Subcutaneous abdominal adipose tissue (tissue), 5 donors: ENCODE measurements around the gene TFAP2B.

Experiments used
- H3K27ac ChIP-seq: one replicate; pipeline ENCODE4 v1.7.0; 2013; ENCODE audit warnings: low read depth, mild to moderate bottlenecking, inconsistent platforms, low read length, moderate library complexity
- H3K27me3 ChIP-seq, 5 donors: one replicate each; pipeline ENCODE4 v1.7.0; 2013; ENCODE audit warnings: low read length in 5 of 5, inconsistent platforms in 1 of 5; ENCODE audit not compliant: control insufficient read depth in 5 of 5, insufficient read depth in 4 of 5
- H3K36me3 ChIP-seq, 5 donors: one replicate each; pipeline ENCODE4 v1.7.0; 2013; ENCODE audit warnings: low read length in 5 of 5; ENCODE audit not compliant: control insufficient read depth in 5 of 5, insufficient read depth in 5 of 5
- H3K4me1 ChIP-seq, 5 donors: one replicate each; pipeline ENCODE4 v1.7.0; 2013; ENCODE audit warnings: low read length in 5 of 5, mild to moderate bottlenecking in 3 of 5, moderate library complexity in 1 of 5; ENCODE audit not compliant: control insufficient read depth in 5 of 5, insufficient read depth in 5 of 5
- H3K4me3 ChIP-seq, 5 donors: one replicate each; pipeline ENCODE4 v1.7.0; 2013; ENCODE audit warnings: low read length in 5 of 5, low read depth in 1 of 5
- H3K9ac ChIP-seq, 5 donors: one replicate each; pipeline ENCODE4 v1.7.0; 2013; ENCODE audit warnings: low read length in 5 of 5, mild to moderate bottlenecking in 4 of 5, moderate library complexity in 3 of 5
- H3K9me3 ChIP-seq, 5 donors: one replicate each; pipeline ENCODE4 v1.7.0; 2013; ENCODE audit warnings: low read length in 5 of 5; ENCODE audit not compliant: control insufficient read depth in 5 of 5
- donor health status: healthy.
- donor health status: healthy.
- donor health status: healthy.
- donor health status: healthy.
- donor health status: healthy.

Gene TFAP2B

DNA sequence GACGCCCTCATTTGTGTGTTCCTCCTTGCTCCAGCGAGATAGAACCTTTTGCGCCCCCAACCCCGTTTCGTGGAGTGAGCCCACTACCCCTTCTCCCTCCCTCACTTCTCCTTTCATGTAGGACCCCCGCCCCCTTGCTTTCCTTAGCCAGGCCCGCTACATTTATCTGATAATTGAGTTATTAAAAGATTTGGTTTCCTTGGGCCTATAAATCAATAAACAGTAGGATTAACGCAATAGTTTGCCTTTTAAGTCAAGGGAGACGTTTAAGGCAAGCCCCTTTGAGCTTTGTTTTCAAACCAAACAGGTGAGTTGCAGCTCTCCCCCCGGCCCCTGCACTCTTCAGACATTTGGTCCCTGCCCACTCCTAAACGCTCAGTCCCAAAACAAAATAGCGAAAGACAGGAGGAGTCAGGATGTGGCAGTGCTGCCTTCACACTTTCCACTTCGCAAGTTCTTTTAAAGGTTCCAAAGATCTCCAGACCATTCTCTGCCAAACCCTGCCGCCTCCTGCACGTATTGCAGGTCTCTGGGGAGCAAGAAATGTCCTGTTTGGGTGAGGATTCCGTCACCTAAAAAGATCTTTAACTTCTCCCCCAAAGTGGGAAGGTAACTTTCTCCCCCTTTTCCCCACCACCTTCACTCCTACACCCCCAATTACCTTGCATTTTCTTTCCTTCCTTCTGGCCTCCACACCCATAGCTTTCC is 27.6 kb downstream of the TFAP2B start:
- H3K27ac ChIP-seq: no peak overlapping the region
- H3K4me1 ChIP-seq: peaks cover 2 to 30% (median 16%) of the 10 kb centered on the region in 5 donors
- H3K36me3 ChIP-seq: no peaks in the 10 kb centered on the region
- peaks cover 58 to 90% (median 81%) of the 10 kb centered on the region in 5 donors for H3K27me3 ChIP-seq
- no peaks in the 10 kb centered on the region for H3K9me3 ChIP-seq
- H3K4me3 ChIP-seq: no peak overlapping the region
- no peak overlapping the region for H3K9ac ChIP-seq

DNA sequence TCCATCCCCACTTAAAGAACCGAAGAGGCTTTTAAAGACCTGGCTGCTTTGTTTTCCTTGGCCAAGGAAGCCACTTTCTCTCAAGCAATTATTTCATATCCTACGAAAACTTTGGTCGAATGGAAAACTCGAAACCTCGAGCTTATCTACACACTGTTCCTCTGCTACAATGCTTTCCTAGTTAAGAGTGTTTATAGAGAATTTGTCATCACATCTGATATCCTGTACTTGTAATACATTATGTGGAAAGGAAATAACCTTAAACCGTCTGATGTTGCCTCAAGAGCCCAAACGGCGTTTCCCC is 28.1 kb downstream of the TFAP2B start:
- Histone ChIP-seq H3K9ac (no peak overlapping the region), H3K36me3 (no peaks in the 10 kb centered on the region), H3K27me3 (peaks cover 55 to 90% (median 81%) of the 10 kb centered on the region in 5 donors)

DNA sequence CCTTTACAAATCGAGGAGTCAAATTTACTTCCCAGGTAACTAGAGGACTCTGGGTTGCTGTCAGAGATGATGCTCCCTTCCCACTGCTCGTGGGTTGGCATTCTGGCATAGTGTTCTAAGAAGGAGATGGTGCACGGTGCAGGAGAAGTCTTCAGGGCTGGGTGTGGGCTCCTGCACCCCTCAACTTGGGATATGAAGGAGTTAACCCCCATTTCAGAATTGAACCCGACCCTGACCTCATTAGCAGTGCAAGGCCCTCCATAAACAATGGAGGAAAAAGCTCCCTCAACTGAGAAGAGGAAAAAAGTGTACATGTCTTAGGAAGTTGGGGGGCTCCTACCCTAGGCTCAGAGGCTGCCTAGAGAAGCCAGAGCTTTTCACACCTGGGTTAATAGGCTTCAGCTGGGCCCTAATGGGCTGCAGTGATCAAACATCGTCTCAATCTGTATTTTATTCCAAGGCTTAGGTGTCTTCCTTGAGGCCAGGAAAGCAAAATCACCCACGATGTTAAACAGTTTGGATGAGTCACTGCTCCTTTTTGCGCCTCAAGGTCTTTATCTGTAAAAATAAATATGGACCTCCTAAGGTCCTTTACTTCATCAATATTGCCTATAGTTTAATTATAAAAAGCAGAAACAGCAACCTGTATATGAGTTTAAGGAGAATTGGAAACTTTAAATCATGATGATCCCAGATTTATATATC is 29.4 kb downstream of the TFAP2B start:
- Histone ChIP-seq H3K4me1 (peaks cover 2 to 26% (median 16%) of the 10 kb centered on the region in 5 donors), H3K27me3 (peaks cover 42 to 81% (median 73%) of the 10 kb centered on the region in 5 donors), H3K36me3 (no peaks in the 10 kb centered on the region), H3K4me3 (no peak overlapping the region), H3K9ac (no peak overlapping the region), H3K27ac (no peak overlapping the region), H3K9me3 (no peaks in the 10 kb centered on the region)

More for the DNA sequence above, 28.1 kb downstream of the TFAP2B start:
- no peaks in the 10 kb centered on the region for H3K9me3 ChIP-seq
- H3K4me3 ChIP-seq: no peak overlapping the region
- no peak overlapping the region for H3K27ac ChIP-seq
- H3K4me1 ChIP-seq: peaks cover 2 to 30% (median 16%) of the 10 kb centered on the region in 5 donors

GRCh38 chr6:50848989-50849795 is 30.5 kb downstream of the TFAP2B start:
- Histone ChIP-seq H3K9me3 (no peaks in the 10 kb centered on the region), H3K27me3 (peaks cover 41 to 72% (median 65%) of the 10 kb centered on the region in 5 donors), H3K4me3 (no peak overlapping the region), H3K27ac (no peak overlapping the region), H3K36me3 (no peaks in the 10 kb centered on the region), H3K4me1 (peaks cover 2 to 26% (median 16%) of the 10 kb centered on the region in 5 donors), H3K9ac (no peak overlapping the region)

GRCh38 chr6:50849796-50850180 is 31.1 kb downstream of the TFAP2B start:
- Histone ChIP-seq H3K9me3 (no peaks in the 10 kb centered on the region), H3K4me3 (peak overlapping the region; percentile 49 to 61 (median 54)), H3K9ac (no peak overlapping the region), H3K27ac (no peak overlapping the region), H3K27me3 (peaks cover 41 to 66% (median 60%) of the 10 kb centered on the region in 5 donors), H3K4me1 (peaks cover 2 to 26% (median 16%) of the 10 kb centered on the region in 5 donors), H3K36me3 (no peaks in the 10 kb centered on the region)

GRCh38 chr6:50850223-50851048 is 31.8 kb downstream of the TFAP2B start:
- Histone ChIP-seq H3K9ac (no peak overlapping the region), H3K27me3 (peaks cover 38 to 62% (median 54%) of the 10 kb centered on the region in 5 donors), H3K27ac (no peak overlapping the region), H3K4me1 (peaks cover 2 to 24% (median 16%) of the 10 kb centered on the region in 5 donors), H3K4me3 (peak overlapping the region; percentile 49 to 74 (median 59)), H3K36me3 (no peaks in the 10 kb centered on the region), H3K9me3 (no peaks in the 10 kb centered on the region)

DNA sequence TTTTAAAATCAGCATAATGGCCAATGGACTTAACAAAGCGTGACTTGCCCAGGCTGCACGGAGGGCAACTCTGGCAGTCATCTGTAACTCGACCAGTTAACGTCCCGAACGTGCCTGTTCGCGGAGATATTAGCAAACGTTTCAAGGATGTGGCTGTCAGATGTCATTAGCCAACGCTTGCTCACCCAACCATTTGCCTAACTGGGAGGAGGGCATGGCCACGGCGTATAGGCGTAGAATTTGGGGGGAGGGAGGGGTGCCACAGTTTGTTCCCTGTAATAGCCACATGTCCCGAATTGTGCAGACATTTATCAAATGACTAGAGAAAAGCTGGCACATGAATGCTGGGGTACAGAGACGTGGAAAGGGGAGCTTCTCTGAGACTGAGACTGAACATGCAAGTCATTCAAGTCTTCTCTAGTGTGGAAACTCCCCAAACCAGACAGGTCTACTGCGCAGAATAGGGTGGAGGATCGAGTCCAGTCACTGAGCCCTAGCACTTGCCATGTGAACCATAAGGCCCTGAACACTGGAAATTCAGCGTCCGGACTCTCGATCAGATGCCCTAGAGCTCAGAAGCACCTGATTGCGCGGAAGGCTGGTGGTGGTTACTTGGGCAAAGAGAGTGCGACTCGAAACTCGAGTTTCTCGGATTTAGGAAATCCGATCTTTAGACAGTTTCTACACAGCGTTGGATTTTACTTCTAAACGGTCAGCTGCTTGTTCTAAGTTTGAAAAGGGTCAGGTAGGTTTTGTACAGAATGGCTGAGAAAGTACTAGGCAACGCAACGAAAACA is 32.6 kb downstream of the TFAP2B start:
- peak overlapping the region in 4 of 5 donors; percentile 53 to 74 (median 60) for H3K4me3 ChIP-seq
- H3K4me1 ChIP-seq: peaks cover 2 to 19% (median 13%) of the 10 kb centered on the region in 5 donors
- H3K27me3 ChIP-seq: peaks cover 32 to 54% (median 46%) of the 10 kb centered on the region in 5 donors
- no peaks in the 10 kb centered on the region for H3K36me3 ChIP-seq
- H3K9ac ChIP-seq: no peak overlapping the region
- H3K27ac ChIP-seq: no peak overlapping the region
- no peaks in the 10 kb centered on the region for H3K9me3 ChIP-seq

DNA sequence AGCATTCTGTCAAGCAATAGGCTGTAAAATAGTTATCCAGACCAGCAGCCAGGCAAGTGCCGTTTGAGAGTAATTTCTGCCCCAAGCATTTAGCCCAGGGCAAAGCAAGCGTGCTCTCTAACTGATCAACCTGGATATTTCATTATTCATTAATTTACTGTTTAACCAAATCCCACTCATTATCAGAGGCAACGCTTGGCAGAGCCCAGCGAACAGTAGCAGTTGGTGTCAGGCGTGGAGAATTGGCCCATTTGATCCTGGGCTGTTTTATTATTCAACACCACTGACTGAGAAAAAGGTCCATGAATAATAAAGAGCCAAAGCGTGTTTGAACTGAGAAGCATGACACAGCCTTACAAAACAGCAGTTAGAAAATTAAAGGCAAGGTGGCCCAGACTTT is 35.3 kb downstream of the TFAP2B start:
- Histone ChIP-seq H3K9ac (no peak overlapping the region), H3K4me3 (no peak overlapping the region), H3K4me1 (peaks cover 2 to 19% (median 13%) of the 10 kb centered on the region in 5 donors), H3K27ac (no peak overlapping the region), H3K36me3 (no peaks in the 10 kb centered on the region), H3K27me3 (peaks cover 17 to 34% (median 30%) of the 10 kb centered on the region in 5 donors), H3K9me3 (peaks cover 0 to 4% (median 0%) of the 10 kb centered on the region in 5 donors)

- Histone ChIP-seq H3K27me3 (no peaks in the 10 kb centered on the region), H3K4me3 (no peak overlapping the region)
Observed at GRCh38 chr6:50861692-50862091, 43.0 kb downstream of the TFAP2B start.

More at GRCh38 chr6:50861692-50862091, 43.0 kb downstream of the TFAP2B start:
- H3K4me1 ChIP-seq: no peaks in the 10 kb centered on the region
- H3K9ac ChIP-seq: no peak overlapping the region
- no peaks in the 10 kb centered on the region for H3K36me3 ChIP-seq
- H3K9me3 ChIP-seq: peaks cover 0 to 4% (median 0%) of the 10 kb centered on the region in 5 donors
- no peak overlapping the region for H3K27ac ChIP-seq
